GM15510 (cell line): ENCODE data around the gene RIOK1.

Experiments used
- POLR2A ChIP-seq: IDR thresholded peaks from 3 replicates; pipeline ENCODE4 v1.6.1; 2011; ENCODE audit warnings: borderline replicate concordance; ENCODE audit not compliant: insufficient read length; ENCODE audit errors: extremely low read depth

The RIOK1 gene

DNA sequence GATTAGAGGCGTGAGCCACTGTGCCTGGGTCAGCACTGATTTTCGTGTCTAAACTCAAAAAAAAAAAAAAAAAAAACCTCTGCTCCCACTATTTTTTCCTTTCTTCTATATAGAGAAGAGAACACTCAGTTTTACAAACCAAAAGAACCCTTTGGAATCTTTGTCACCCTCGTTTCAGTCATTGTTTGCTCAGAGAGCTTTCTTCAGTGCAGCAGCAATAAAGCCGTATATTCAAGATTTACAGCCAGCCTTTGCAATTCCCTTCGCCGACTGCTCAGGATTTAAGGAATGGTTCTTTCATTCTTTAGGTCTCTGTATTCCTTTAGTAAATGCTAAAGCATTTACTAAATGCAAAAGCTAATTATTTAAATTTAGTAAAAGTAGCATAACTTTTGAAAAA, 20.1 kb downstream of the RIOK1 start:
- no peak for TF ChIP-seq POLR2A

- TF ChIP-seq POLR2A, result no peak
Measured at GRCh38 chr6:7410851-7411250, 21.2 kb downstream of the RIOK1 start.

DNA sequence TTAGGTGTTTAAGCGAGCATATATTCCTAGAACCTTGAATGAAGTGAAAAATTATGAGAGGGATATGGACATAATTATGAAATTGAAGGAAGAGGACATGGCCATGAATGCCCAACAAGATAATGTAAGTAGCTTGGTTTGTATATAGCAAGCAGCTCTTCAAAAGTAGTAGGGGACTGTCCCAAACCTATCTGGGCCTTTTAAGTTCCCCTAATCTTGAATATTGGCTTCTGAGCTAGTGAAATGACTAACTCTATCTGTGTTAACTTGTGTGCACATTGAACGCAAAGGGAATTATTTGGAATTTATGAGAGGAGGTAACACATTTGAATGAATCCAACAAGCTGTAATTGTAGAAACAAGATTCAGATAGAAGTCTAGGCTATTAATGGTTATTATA, 21.7 kb downstream of the RIOK1 start:
- TF ChIP-seq POLR2A, result no peak

DNA sequence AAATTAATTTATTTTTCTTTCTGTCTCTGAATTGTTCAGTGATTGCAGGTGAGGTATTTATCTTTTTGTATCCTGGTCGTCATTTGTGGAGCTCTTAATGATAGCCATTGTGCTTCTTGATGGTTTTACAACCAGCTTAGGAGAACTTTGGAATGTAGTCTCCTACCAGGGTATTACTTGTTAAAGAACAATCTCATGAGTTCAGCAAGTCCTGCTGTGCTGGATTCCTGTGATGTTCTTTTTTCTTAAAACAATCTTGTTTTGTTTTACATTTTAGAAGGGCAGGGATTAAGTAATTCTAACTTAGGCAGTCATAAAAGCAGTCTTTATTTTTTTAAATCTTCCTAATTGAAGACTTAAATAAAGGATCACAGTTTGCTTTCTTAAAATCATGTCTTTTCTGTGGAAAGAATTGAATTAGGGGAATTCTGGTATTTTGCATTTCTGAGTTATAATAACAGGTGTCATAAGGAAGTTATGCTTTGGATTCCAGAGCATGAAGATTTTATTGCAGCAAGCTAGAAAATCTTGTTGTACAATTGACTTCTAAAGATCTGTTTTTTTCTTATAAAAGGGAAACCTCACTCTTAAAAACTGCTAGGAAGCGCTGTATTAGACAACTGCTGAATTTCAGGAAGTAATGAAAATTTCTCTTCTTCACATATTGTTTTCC, 23.7 kb downstream of the RIOK1 start:
- TF ChIP-seq POLR2A, result no peak

GRCh38 chr6:7414811-7415210, 25.2 kb downstream of the RIOK1 start:
- TF ChIP-seq POLR2A, result no peak

- no peak for TF ChIP-seq POLR2A
Measured at GRCh38 chr6:7417684-7418083, 28.1 kb downstream of the RIOK1 start.

DNA sequence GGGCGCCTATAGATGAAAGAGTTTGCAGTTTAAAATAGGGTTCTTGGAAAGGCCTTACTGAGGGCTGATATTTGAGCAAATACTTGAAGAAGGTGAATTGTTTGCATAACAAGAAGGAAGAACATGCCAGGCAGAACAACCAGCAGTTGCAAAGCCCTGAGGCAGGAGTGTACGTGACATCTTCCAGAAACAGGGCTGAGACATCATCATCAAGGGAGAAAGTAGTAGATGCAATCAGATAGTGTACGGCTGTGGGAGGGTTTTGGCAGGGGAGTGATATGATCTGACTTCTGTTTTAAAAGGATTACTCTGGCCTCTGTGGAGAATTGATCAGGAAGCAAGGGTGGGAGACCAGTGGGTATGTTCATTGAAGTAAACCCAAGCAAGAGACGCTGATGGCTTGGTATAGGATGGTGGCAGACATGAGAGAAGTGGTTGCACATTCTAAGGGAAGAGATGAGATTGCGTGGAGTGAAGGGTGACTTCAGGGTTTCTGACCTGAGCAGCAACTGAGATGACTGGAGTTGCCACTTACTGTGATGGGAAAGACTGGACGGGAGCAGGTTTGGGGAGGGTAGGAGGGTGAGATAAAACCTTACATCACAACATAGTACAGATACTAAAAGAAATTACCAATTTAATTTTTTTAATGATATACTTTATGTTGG, 28.8 kb downstream of the RIOK1 start:
- no peak for TF ChIP-seq POLR2A

- no peak for TF ChIP-seq POLR2A
Measured at GRCh38 chr6:7419065-7419464, 29.5 kb downstream of the RIOK1 start.

GRCh38 chr6:7421066-7421465, 31.5 kb downstream of the RIOK1 start:
- no peak for TF ChIP-seq POLR2A

- TF ChIP-seq POLR2A, result no peak
Measured at GRCh38 chr6:7424058-7424457, 34.5 kb downstream of the RIOK1 start.

DNA sequence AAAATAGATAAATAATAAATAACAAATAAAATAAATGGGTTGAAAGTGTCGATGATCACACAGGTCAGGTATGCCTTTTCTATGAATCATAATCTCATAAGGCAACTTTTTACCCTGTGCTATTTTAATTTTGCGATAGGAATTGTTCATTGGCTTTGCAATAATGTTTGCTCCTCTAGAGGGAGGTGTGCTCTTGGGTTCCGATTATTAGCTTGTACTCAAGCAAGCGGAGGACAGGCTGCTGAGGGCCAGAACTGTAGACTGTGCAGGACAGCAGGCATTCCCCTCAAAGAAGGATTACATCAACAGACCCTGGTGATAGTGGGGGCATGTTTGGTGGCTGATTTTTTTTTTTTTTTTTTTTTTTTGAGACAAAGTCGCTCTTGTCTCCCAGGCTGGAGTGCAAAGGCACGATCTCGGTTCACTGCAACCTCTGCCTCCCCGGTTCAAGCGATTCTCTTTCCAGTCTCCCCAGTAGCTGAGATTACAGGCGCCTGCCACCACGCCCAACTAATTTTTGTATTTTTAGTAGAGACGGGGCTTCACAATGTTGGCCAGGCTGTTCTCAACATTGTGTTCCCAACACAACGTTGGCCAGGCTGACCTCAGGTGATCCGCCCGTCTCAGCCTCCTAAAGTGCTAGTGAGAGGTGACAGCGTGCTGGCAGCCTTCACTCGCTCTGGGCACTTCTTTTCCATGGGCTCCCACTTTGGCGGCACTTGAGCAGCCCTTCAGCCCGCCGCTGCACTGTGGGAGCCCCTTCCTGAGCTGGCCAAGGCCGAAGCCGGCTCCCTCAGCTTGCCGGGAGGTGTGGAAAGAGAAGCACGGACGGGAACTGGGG, 35.6 kb downstream of the RIOK1 start:
- no peak for TF ChIP-seq POLR2A

- no peak for TF ChIP-seq POLR2A
Measured at GRCh38 chr6:7425808-7426190, 36.2 kb downstream of the RIOK1 start.

- no peak for TF ChIP-seq POLR2A
Measured at GRCh38 chr6:7426447-7427169, 37.0 kb downstream of the RIOK1 start.

DNA sequence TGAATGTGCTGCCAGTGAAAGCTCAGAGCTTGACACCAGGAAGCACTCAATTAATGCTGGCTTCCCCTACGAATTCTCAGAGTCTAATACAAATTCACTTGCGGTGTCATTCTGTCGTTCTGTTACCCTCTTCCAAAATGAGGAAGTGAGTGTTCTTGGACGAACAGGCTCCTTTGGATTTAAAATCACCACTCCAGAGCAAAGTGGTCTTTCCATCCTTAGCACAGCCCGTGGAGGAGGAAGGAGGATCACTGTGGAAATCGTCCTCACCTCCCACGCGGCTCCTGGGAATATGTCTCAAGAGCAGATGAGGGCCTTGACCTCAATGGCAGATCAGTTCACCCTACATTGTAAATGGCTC, 41.7 kb downstream of the RIOK1 start:
- no peak for TF ChIP-seq POLR2A
